ENCODE results near the gene OPTC.

Gene OPTC

DNA sequence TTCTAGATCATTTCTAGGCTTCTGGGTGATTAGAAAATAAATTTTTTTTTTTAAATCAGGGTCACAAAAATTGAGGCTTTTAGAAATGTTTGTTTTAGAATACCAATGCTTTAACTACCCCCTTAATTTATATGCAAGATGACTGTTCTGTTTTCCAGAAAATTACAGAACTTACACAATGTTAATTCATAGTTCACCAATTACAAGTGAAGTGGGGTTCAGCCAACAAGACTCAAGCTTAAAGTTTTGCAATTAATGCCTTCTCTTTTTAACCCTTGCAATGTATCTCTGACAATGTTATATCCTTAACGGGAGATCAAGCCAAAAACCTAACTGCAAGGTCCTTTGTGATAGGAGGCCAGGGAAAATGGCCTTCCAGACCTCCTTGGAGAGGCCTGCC, 12.8 kb upstream of the OPTC start:
- no peak for DNase-seq (ENCODE audit: low read depth, low spot score)
- H3K4me3 ChIP-seq (ENCODE audit: low read length): no peak overlapping the region

- peak overlapping the region; percentile 56; the same call in 1 of the 2 replicates for H3K4me3 ChIP-seq (ENCODE audit: low read length)
These were observed 7.2 kb upstream of the OPTC start for GRCh38 chr1:203486618-203487370.

DNA sequence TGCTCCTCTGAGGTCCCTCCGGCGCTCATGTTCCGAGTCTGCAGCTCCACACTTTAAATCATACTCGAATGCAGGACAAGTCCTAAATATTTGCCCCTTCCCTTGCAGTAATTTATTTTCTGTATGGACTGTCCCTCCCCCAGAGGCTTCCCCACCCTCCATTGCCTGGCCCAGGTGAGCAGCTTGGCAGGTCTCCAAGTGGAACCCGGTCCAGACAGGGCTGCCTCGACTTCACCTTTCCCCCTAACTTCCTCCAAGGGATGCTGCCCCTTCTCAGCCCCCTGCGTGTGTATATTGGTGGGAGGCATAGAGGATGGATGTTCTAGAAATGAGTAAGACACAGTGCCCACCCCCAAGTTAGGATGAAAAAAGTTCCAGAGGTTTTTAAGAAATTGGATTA, 5.4 kb upstream of the OPTC start:
- DNase-seq (ENCODE audit: low read depth, low spot score): no peak
- no peak overlapping the region for H3K4me3 ChIP-seq (ENCODE audit: low read length)

More at GRCh38 chr1:203486618-203487370, 7.2 kb upstream of the OPTC start:
- no peak for DNase-seq (ENCODE audit: low read depth, low spot score)

GRCh38 chr1:203490607-203491006, 3.3 kb upstream of the OPTC start:
- no peak overlapping the region for H3K4me3 ChIP-seq (ENCODE audit: low read length)
- DNase-seq (ENCODE audit: low read depth, low spot score): no peak

DNA sequence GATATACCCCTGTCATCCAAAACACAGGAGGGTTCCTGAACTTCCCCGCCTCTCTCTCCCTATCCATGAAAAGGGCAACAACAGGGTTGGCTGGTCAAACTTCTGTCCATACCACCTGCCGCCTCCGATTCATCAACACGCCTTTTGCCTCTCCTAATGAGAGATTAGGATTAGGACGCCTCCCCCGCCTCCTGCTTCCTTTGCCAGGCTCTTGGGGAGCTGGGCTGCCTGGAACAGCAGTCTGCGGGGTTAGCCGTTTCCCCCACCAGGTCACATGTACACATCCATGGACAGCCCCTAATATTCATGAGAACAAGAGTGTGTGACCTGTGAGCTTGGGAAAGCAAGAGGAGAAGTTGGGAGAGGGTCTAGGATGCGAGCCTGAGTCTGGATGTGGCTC, 2.3 kb upstream of the OPTC start:
- H3K4me3 ChIP-seq (ENCODE audit: low read length): no peak overlapping the region
- no peak for DNase-seq (ENCODE audit: low read depth, low spot score)

GRCh38 chr1:203492082-203492747, 1.7 kb upstream of the OPTC start:
- no peak overlapping the region for H3K4me3 ChIP-seq (ENCODE audit: low read length)
- DNase-seq (ENCODE audit: low read depth, low spot score): no peak

- DNase-seq (ENCODE audit: low read depth, low spot score): no peak
- no peak overlapping the region for H3K4me3 ChIP-seq (ENCODE audit: low read length)
These were observed 1.2 kb upstream of the OPTC start for GRCh38 chr1:203492748-203493130.

DNA sequence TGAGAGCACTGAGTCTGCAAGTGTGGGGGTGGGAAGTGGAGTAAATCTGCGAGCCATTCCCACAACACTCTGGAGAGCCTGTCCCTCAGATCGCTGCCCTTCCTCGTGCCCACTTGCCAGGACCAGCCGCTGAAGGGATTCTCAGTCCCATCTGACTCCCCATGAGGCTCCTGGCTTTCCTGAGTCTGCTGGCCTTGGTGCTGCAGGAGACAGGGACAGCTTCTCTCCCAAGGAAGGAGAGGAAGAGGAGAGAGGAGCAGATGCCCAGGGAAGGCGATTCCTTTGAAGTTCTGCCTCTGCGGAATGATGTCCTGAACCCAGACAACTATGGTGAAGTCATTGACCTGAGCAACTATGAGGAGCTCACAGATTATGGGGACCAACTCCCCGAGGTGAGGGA, 1.9 kb downstream of the OPTC start:
- DNase-seq (ENCODE audit: low read depth, low spot score): no peak
- no peak overlapping the region for H3K4me3 ChIP-seq (ENCODE audit: low read length)

GRCh38 chr1:203497269-203497777, 3.4 kb downstream of the OPTC start:
- no peak overlapping the region for H3K4me3 ChIP-seq (ENCODE audit: low read length)
- DNase-seq (ENCODE audit: low read depth, low spot score): no peak

DNA sequence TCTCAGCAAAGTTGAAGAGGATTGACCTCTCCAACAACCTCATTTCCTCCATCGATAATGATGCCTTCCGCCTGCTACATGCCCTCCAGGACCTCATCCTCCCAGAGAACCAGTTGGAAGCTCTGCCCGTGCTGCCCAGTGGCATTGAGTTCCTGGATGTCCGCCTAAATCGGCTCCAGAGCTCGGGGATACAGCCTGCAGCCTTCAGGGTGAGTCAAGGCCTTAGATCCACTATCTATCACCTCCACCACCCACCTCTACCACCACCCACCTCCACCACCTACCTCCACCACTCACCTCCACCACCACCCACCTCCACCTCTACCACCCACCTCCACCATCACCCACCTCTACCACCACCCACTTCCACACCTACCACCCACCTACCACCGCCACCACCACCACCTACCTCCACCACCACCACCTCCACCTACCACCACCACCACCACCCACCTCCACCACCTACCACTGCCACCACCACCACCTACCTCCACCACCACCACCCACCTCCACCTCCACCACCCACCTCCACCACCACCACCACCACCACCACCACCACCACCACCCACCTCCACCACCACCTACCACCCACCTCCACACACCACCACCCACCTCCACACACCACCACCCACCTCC, 5.8 kb downstream of the OPTC start:
- DNase-seq (ENCODE audit: low read depth, low spot score): no peak
- no peak overlapping the region for H3K4me3 ChIP-seq (ENCODE audit: low read length)

- no peak overlapping the region for H3K4me3 ChIP-seq (ENCODE audit: low read length)
- no peak for DNase-seq (ENCODE audit: low read depth, low spot score)
These were observed 6.3 kb downstream of the OPTC start for GRCh38 chr1:203500279-203500678.

- no peak overlapping the region for H3K4me3 ChIP-seq (ENCODE audit: low read length)
- DNase-seq (ENCODE audit: low read depth, low spot score): no peak
These were observed 9.9 kb downstream of the OPTC start for GRCh38 chr1:203503836-203504235.

- peak; percentile 62 for DNase-seq (ENCODE audit: low read depth, low spot score)
- no peak overlapping the region for H3K4me3 ChIP-seq (ENCODE audit: low read length)
These were observed 10.7 kb downstream of the OPTC start for GRCh38 chr1:203504400-203505250.

- no peak for DNase-seq (ENCODE audit: low read depth, low spot score)
- H3K4me3 ChIP-seq (ENCODE audit: low read length): no peak overlapping the region
These were observed 11.7 kb downstream of the OPTC start for GRCh38 chr1:203505526-203506204.

DNA sequence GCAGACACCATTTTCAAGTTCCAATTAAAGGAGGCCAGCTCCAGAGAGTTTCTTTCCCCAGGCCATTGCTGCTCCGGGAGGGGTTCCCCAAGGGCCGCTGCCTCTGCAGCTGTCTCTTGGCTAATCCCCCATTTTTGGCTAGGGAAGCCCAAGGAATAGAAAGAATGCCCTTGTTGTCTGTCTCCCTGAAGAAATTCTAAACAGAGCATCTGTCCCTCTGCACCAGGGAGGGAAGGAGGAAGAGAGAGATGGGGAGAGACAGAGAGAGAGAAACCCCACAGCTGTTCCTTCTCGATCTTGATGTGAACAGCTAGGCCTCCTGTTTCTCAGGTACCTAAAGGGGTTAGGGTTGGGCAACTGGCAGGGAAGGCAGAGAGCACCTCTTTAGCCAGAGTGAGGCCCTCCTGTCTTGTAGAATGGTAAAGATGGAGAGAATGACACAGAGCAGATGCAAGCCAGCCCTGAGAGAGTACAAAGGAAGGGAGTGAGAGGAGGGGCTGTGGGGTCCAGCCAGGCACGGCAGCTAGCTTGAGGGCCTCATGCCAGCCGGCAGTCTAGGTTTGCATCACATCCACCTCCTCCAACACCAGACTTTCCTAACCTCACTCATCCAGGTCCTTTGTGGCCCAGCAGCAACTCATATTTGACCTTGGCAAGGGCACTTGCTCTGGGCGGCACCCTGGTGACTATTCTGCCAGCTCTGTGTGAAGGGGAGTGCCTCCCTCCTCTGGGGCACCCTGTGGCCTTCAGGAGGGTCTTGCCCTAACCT, 13.1 kb downstream of the OPTC start:
- DNase-seq (ENCODE audit: low read depth, low spot score): no peak
- no peak overlapping the region for H3K4me3 ChIP-seq (ENCODE audit: low read length)

GRCh38 chr1:203507759-203508158, 13.8 kb downstream of the OPTC start:
- DNase-seq (ENCODE audit: low read depth, low spot score): no peak
- no peak overlapping the region for H3K4me3 ChIP-seq (ENCODE audit: low read length)

GRCh38 chr1:203508463-203509073, 14.6 kb downstream of the OPTC start:
- no peak overlapping the region for H3K4me3 ChIP-seq (ENCODE audit: low read length)
- no peak for DNase-seq (ENCODE audit: low read depth, low spot score)

DNA sequence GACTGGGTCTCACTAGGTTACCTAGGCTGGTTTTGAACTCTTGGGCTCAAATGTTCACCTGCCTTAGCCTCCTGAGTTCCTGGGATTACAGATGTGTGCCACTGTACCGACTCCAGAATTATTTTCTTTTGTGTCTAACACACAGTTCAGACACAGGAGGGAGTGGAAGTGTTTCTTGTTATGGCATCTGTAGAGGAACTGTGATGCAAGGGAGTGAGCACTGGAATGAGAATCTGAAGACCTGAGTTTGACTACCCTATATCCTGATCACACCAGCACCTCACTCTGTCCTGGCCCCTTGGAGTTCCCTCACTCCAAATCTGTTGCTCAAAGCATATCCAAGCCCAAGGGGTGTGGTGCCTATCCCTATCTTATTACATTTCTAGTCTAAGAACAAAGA, 15.2 kb downstream of the OPTC start:
- DNase-seq (ENCODE audit: low read depth, low spot score): no peak
- no peak overlapping the region for H3K4me3 ChIP-seq (ENCODE audit: low read length)
